DOHH2 (cell line): ENCODE results near the gene FBXW12.
"Not testable (repeated sequence)": the region's sequence is repeated elsewhere in the genome, so short reads cannot be mapped to it uniquely, and the experiment has no call there.

Source experiments
- H3F3A ChIP-seq: fragments of 200-600 bp; sonication (generic), shearing (Covaris generic); 2 replicates; pipeline ENCODE4 v1.6.0; 2016; ENCODE audit warnings: antibody characterized with exemption, mild to moderate bottlenecking; ENCODE audit not compliant: control insufficient read depth, insufficient read depth
- H3K27ac ChIP-seq: fragments of 200-600 bp; sonication (generic); 2 replicates; pipeline ENCODE4 v1.5.1; 2014; ENCODE audit warnings: low read depth, mild to moderate bottlenecking, low read length, moderate library complexity
- H3K27me3 ChIP-seq: fragments of 200-600 bp; sonication (generic); 2 replicates; pipeline ENCODE4 v1.6.1; 2014; ENCODE audit warnings: mild to moderate bottlenecking, low read length, mixed read lengths; ENCODE audit not compliant: control insufficient read depth
- H3K36me3 ChIP-seq: fragments of 200-600 bp; sonication (generic); 2 replicates; pipeline ENCODE4 v1.6.1; 2014; ENCODE audit warnings: mild to moderate bottlenecking, low read length, moderate library complexity, mixed read lengths; ENCODE audit not compliant: control insufficient read depth
- H3K4me1 ChIP-seq: fragments of 200-600 bp; sonication (generic); 2 replicates; pipeline ENCODE4 v1.6.1; 2014; ENCODE audit warnings: mild to moderate bottlenecking, low read length, mixed read lengths; ENCODE audit not compliant: control insufficient read depth
- H3K4me2 ChIP-seq: fragments of 200-600 bp; sonication (generic); 2 replicates; pipeline ENCODE4 v1.6.0; 2014; ENCODE audit warnings: mild to moderate bottlenecking, low read length, moderate library complexity
- H3K4me3 ChIP-seq: fragments of 200-600 bp; sonication (generic); 2 replicates; pipeline ENCODE4 v1.5.1; 2014; ENCODE audit warnings: mild to moderate bottlenecking, low read length, mixed read lengths
- H3K79me2 ChIP-seq: fragments of 200-600 bp; sonication (generic); 2 replicates; pipeline ENCODE4 v1.6.1; 2014; ENCODE audit warnings: mild to moderate bottlenecking, low read length, mixed read lengths; ENCODE audit not compliant: control insufficient read depth
- H3K9me2 ChIP-seq: fragments of 200-600 bp; sonication (generic); replicated peaks from 2 replicates; pipeline ENCODE4 v1.6.1; 2014; ENCODE audit warnings: mild to moderate bottlenecking, low read length, mixed read lengths; ENCODE audit not compliant: control insufficient read depth
- H3K9me3 ChIP-seq: fragments of 200-600 bp; sonication (generic); 2 replicates; pipeline ENCODE4 v1.6.1; 2014; ENCODE audit warnings: antibody characterized with exemption, low read length, mixed read lengths; ENCODE audit not compliant: control insufficient read depth, insufficient read depth
- H4K20me1 ChIP-seq: fragments of 200-600 bp; sonication (generic); 2 replicates; pipeline ENCODE4 v1.6.0; 2014; ENCODE audit warnings: low read depth, mild to moderate bottlenecking, antibody characterized with exemption, low read length, moderate library complexity; ENCODE audit not compliant: control insufficient read depth, insufficient read depth
- EZH2phosphoT487 ChIP-seq: fragments of 200-600 bp; sonication (generic); IDR thresholded peaks from 2 replicates; pipeline ENCODE4 v1.6.1; 2017; ENCODE audit warnings: borderline replicate concordance, mild to moderate bottlenecking, antibody characterized with exemption, low read length, moderate library complexity, mixed read lengths
- TF ChIP-seq, protein P1 (sequence below): fragments of 200-600 bp; sonication (generic); IDR thresholded peaks from one replicate; pipeline ENCODE4 v1.5.1; 2014; ENCODE audit warnings: antibody characterized with exemption, mild to moderate bottlenecking, low read depth, low read length; ENCODE audit not compliant: poor library complexity, severe bottlenecking

Gene FBXW12

DNA sequence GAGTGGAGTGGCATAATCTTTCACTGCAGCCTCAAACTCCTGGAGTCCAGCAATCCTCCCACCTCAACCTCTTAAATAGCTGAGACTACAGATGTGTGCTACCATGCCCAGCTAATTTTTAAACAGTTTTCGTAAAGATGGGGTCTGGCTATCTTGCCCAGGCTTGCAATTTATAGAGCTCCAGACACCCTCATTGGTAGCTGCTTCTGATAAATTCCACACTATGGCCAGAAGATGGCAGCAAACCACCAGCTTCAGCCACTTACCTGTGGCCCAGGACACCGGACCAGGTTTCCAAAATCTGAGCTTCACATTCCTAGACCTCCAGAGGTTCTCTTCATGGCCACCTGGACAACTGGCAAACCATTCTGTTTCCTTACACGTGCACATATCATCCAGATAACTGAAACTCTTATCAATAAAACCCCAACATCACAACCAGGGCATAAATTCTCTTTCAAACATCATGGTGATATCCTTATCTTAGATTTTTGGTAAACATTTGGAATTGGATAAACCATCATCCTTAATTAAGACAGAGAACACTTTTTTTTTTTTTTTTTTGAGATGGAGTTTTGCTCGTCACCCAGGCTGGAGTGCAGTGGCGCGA, 28.9 kb downstream of the FBXW12 start:
- Histone ChIP-seq H3K27me3 (no peaks in the 10 kb centered on the region), H3K79me2 (no peaks in the 10 kb centered on the region), H3F3A (no peaks in the 10 kb centered on the region), H3K4me1 (no peaks in the 10 kb centered on the region), H3K9me3 (no peaks in the 10 kb centered on the region), H3K36me3 (no peaks in the 10 kb centered on the region), H4K20me1 (no peaks in the 10 kb centered on the region), H3K27ac (no peak overlapping the region), H3K9me2 (no peaks in the 10 kb centered on the region), H3K4me3 (no peak overlapping the region), H3K4me2 (no peak overlapping the region)
- TF ChIP-seq EZH2phosphoT487: no peak
- TF ChIP-seq, protein P1, sequence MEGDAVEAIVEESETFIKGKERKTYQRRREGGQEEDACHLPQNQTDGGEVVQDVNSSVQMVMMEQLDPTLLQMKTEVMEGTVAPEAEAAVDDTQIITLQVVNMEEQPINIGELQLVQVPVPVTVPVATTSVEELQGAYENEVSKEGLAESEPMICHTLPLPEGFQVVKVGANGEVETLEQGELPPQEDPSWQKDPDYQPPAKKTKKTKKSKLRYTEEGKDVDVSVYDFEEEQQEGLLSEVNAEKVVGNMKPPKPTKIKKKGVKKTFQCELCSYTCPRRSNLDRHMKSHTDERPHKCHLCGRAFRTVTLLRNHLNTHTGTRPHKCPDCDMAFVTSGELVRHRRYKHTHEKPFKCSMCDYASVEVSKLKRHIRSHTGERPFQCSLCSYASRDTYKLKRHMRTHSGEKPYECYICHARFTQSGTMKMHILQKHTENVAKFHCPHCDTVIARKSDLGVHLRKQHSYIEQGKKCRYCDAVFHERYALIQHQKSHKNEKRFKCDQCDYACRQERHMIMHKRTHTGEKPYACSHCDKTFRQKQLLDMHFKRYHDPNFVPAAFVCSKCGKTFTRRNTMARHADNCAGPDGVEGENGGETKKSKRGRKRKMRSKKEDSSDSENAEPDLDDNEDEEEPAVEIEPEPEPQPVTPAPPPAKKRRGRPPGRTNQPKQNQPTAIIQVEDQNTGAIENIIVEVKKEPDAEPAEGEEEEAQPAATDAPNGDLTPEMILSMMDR: peak; percentile 83

DNA sequence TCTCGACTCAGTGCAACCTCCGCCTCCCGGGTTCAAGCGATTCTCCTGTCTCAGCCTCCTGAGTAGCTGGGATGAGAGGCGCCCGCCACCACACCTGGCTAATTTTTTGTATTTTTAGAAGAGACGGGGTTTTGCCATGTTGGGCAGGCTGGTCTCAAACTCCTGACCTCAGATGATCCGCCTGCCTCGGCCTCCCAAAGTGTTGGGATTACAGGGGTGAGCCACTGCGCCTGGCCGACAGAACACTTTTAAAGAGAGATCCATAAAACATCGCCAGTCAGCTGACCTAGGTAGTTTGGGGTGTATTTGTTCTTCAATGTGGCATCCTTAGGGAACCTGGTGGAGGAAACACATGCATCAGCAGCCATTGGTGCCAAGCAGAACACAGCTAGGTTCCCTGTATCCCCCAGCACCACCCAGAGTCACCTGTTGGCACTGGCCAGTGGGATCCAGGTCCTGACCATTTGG, 29.4 kb downstream of the FBXW12 start:
- H3K79me2 ChIP-seq, H3K36me3 ChIP-seq, H3F3A ChIP-seq, H4K20me1 ChIP-seq, H3K9me2 ChIP-seq, H3K4me3 ChIP-seq, H3K4me1 ChIP-seq, H3K4me2 ChIP-seq, H3K27me3 ChIP-seq, H3K9me3 ChIP-seq, H3K27ac ChIP-seq: not testable (repeated sequence)

DNA sequence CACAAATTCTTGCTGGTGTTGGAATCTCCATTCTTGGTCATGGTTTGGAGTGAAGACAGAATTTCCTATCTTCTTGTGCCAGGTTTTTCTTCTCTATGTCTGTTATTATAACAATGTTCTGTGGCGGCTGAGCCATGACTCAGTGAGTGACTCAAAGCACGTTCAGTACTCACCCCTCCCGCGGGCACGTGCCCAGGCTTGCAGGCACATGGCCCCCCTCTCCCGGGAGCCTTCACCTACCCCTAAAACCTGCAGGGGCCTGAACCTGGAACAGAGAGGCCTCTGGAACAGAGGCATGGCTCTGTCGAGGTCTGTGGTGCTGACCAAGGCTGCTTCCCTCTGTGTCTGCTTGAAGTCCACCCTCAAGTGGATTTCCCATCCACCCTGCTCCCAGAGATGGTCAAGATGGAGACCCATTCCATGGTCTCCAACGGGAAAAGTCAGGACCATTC, 30.3 kb downstream of the FBXW12 start:
- H3K27ac ChIP-seq: no peak overlapping the region
- H3K27me3 ChIP-seq: no peaks in the 10 kb centered on the region
- no peaks in the 10 kb centered on the region for H3K36me3 ChIP-seq
- TF ChIP-seq EZH2phosphoT487: no peak
- TF ChIP-seq, protein P1: no peak
- H3K9me2 ChIP-seq: no peaks in the 10 kb centered on the region
- no peaks in the 10 kb centered on the region for H3K79me2 ChIP-seq
- H3K9me3 ChIP-seq: no peaks in the 10 kb centered on the region
- no peak overlapping the region for H3K4me2 ChIP-seq
- H4K20me1 ChIP-seq: no peaks in the 10 kb centered on the region
- H3K4me1 ChIP-seq: no peaks in the 10 kb centered on the region
- H3F3A ChIP-seq: no peaks in the 10 kb centered on the region
- no peak overlapping the region for H3K4me3 ChIP-seq

DNA sequence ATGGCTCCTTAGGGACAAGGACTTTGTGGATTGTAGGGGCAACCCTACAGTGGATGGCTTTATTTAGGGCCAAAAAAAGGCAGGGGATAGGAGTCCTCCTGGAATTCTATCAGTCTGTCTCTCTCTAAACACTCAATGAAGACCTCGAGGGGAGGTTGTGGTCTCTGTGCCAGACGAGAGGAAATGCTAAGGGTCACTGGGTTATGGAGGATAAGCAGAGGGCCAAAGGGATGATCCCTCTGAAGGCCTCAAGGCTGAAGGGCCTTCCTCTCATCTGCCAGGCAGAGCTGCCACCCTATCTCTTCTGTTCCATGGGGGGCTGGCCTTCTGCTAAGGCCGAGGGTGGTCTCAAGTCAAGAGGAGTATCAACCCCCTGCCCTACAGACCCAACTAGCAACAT, 30.9 kb downstream of the FBXW12 start:
- no peak overlapping the region for H3K4me2 ChIP-seq
- TF ChIP-seq, protein P1: no peak
- no peak for TF ChIP-seq EZH2phosphoT487
- no peaks in the 10 kb centered on the region for H3K79me2 ChIP-seq
- no peaks in the 10 kb centered on the region for H3K9me3 ChIP-seq
- H3K36me3 ChIP-seq: no peaks in the 10 kb centered on the region
- H3F3A ChIP-seq: no peaks in the 10 kb centered on the region
- H3K4me1 ChIP-seq: no peaks in the 10 kb centered on the region
- no peaks in the 10 kb centered on the region for H3K9me2 ChIP-seq
- H3K27ac ChIP-seq: no peak overlapping the region
- no peaks in the 10 kb centered on the region for H4K20me1 ChIP-seq
- no peak overlapping the region for H3K4me3 ChIP-seq
- no peaks in the 10 kb centered on the region for H3K27me3 ChIP-seq
